ENCODE measurements around the gene BOC. TPM values are rescaled to one million over a fixed set of nuclear protein-coding genes. Genes with fewer than 3 reads are reported as not detected.

The BOC gene
- total and polyA plus RNA-seq, 2 experiments from 2014 or later, result 17.9 to 28.2 TPM

DNA sequence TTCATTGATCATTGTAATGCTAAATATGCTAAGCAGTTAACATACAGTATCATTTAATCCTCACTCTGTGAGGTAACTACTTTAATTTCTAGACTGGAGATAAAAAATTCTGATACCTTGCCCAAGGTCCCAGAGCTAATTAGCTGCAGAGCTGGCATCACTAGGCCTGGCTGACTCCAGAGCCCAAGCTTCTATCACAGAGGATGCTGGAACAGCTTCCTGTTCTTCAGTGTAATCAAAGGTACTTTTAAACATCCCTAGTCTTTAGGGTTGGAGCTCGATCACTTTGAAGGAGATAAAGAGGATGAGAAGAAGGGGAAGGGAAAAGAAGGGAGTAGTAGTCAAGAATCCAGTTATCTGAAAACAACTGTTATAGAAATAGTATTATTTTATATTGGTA, 37.1 kb upstream of the BOC start:
- Histone ChIP-seq H3K9me2 (replicated peaks; ENCODE audit: insufficient read depth) (no peaks in the 10 kb centered on the region), H3K27ac (peak overlapping the region; percentile 63), H3K4me2 (no peak overlapping the region), H4K20me1 (ENCODE audit: insufficient read depth, poor library complexity, severe bottlenecking) (no peaks in the 10 kb centered on the region), H2AFZ (no peak overlapping the region), H3K9me3 (ENCODE audit: low read depth) (no peaks in the 10 kb centered on the region), H3K4me3 (no peak overlapping the region), H3K4me1 (ENCODE audit: insufficient read depth) (peaks cover 20% of the 10 kb centered on the region), H3K79me2 (no peaks in the 10 kb centered on the region), H3K36me3 (replicated peaks; ENCODE audit: insufficient read depth, low read depth) (no peaks in the 10 kb centered on the region), H3K27me3 (no peaks in the 10 kb centered on the region)
- DNase-seq (ENCODE audit: low spot score), result no peak
- TF ChIP-seq EZH2phosphoT487 (IDR thresholded peaks at IDR 0.05; ENCODE audit: low read depth, severe bottlenecking, unreplicated experiment), result no peak
- TF ChIP-seq EZH2 (IDR thresholded peaks at IDR 0.05; ENCODE audit: borderline replicate concordance), result no peak
- TF ChIP-seq, protein P1, sequence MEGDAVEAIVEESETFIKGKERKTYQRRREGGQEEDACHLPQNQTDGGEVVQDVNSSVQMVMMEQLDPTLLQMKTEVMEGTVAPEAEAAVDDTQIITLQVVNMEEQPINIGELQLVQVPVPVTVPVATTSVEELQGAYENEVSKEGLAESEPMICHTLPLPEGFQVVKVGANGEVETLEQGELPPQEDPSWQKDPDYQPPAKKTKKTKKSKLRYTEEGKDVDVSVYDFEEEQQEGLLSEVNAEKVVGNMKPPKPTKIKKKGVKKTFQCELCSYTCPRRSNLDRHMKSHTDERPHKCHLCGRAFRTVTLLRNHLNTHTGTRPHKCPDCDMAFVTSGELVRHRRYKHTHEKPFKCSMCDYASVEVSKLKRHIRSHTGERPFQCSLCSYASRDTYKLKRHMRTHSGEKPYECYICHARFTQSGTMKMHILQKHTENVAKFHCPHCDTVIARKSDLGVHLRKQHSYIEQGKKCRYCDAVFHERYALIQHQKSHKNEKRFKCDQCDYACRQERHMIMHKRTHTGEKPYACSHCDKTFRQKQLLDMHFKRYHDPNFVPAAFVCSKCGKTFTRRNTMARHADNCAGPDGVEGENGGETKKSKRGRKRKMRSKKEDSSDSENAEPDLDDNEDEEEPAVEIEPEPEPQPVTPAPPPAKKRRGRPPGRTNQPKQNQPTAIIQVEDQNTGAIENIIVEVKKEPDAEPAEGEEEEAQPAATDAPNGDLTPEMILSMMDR (IDR thresholded peaks at IDR 0.05; ENCODE audit: poor library complexity), result no peak
- WGBS (ENCODE audit: low lambda C conversion rate, missing lambda C conversion rate), result 54% methylated on average over 1 of the region's 1 CpG

DNA sequence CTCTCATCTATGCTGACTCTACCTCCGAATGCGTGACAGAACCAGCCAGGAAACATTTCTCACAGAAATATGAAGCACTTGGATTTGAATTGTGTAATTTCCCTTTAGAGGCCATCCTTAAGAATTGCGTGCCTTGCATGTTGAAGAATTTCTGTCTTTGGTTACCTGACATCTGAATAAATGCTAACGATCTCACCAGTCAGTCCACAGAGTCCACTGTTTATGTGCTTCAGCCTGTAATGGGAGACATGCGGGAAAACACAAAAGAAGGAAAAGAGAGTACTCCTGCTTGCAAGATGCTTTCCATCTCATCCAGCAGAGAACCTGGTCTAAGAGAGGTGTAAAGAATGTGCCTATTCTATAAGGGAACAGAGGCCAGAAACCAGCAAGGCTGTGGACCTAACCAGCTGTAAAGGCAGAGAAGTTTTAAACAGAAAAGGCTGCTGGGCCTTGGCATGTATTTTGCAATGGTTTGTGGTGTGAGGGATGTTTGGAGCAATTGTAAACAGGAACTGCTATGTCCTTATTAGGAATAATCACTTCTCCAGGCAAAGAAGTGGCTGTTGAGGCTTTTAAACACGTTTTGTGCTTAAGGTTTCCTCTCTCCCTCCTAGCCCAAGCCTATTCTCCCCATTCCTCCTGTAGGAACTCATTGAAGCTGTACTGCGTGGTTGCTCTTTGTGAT, 36.4 kb upstream of the BOC start:
- Histone ChIP-seq H3K4me1 (ENCODE audit: insufficient read depth) (peaks cover 14% of the 10 kb centered on the region), H3K4me2 (no peak overlapping the region), H3K9me2 (replicated peaks; ENCODE audit: insufficient read depth) (no peaks in the 10 kb centered on the region), H3K9me3 (ENCODE audit: low read depth) (no peaks in the 10 kb centered on the region), H3K4me3 (no peak overlapping the region), H3K36me3 (replicated peaks; ENCODE audit: insufficient read depth, low read depth) (no peaks in the 10 kb centered on the region), H3K27me3 (no peaks in the 10 kb centered on the region), H4K20me1 (ENCODE audit: insufficient read depth, poor library complexity, severe bottlenecking) (no peaks in the 10 kb centered on the region), H3K27ac (peak overlapping the region; percentile 63), H2AFZ (no peak overlapping the region), H3K79me2 (no peaks in the 10 kb centered on the region)
- no peak for DNase-seq (ENCODE audit: low spot score)
- WGBS (ENCODE audit: low lambda C conversion rate, missing lambda C conversion rate), result 62% methylated on average over 7 of the region's 7 CpGs
- no peak for TF ChIP-seq EZH2phosphoT487 (IDR thresholded peaks at IDR 0.05; ENCODE audit: low read depth, severe bottlenecking, unreplicated experiment)
- TF ChIP-seq, protein P1 (IDR thresholded peaks at IDR 0.05; ENCODE audit: poor library complexity), result no peak
- no peak for TF ChIP-seq EZH2 (IDR thresholded peaks at IDR 0.05; ENCODE audit: borderline replicate concordance)

DNA sequence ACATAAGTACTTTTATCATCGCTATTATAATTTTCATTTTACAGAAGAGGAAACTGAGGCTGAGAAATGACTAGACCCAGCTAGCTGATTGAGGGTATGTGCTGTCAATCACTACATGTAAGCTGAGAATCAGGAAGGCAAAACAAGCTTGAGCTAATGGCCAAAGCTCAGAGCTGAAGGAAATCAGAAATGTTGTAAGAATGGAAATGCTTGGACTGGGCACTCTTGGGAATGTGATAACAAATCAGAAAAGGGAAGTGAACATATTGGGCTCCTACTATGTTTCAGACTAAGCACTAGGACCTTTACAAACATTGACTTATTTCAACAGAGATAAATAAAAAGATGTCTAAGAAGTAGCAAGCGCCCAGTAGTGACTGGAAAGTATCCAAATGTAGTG, 33.8 kb upstream of the BOC start:
- H3K27me3 ChIP-seq, result no peaks in the 10 kb centered on the region
- no peak overlapping the region for H3K4me2 ChIP-seq
- H2AFZ ChIP-seq, result no peak overlapping the region
- no peaks in the 10 kb centered on the region for H3K79me2 ChIP-seq
- DNase-seq (ENCODE audit: low spot score), result no peak
- H3K9me3 ChIP-seq (ENCODE audit: low read depth), result no peaks in the 10 kb centered on the region
- H3K9me2 ChIP-seq (replicated peaks; ENCODE audit: insufficient read depth), result no peaks in the 10 kb centered on the region
- no peaks in the 10 kb centered on the region for H3K36me3 ChIP-seq (replicated peaks; ENCODE audit: insufficient read depth, low read depth)
- H3K4me1 ChIP-seq (ENCODE audit: insufficient read depth), result peaks cover 12% of the 10 kb centered on the region
- H4K20me1 ChIP-seq (ENCODE audit: insufficient read depth, poor library complexity, severe bottlenecking), result no peaks in the 10 kb centered on the region
- no peak overlapping the region for H3K27ac ChIP-seq
- H3K4me3 ChIP-seq, result no peak overlapping the region
- WGBS (ENCODE audit: low lambda C conversion rate, missing lambda C conversion rate), result 95% methylated on average over 2 of the region's 2 CpGs
- no peak for TF ChIP-seq EZH2phosphoT487 (IDR thresholded peaks at IDR 0.05; ENCODE audit: low read depth, severe bottlenecking, unreplicated experiment)
- no peak for TF ChIP-seq EZH2 (IDR thresholded peaks at IDR 0.05; ENCODE audit: borderline replicate concordance)
- TF ChIP-seq, protein P1 (IDR thresholded peaks at IDR 0.05; ENCODE audit: poor library complexity), result no peak
